A549 treated with CORT108297 at 1 μM for 4 hours (cell line): ENCODE results near the gene TRIM51. TPM values are rescaled to one million over a fixed set of nuclear protein-coding genes. Genes with fewer than 3 reads are reported as not detected.

Experiments
- total RNA-seq: library from RNA; stranded (reverse); fragments of 200-300 nt; extraction: Qiagen RNA extraction; gene quantifications from 5 replicates; pipeline ENCODE4 v1.2.3, GENCODE V29; 2022

TRIM51 gene, protein sequence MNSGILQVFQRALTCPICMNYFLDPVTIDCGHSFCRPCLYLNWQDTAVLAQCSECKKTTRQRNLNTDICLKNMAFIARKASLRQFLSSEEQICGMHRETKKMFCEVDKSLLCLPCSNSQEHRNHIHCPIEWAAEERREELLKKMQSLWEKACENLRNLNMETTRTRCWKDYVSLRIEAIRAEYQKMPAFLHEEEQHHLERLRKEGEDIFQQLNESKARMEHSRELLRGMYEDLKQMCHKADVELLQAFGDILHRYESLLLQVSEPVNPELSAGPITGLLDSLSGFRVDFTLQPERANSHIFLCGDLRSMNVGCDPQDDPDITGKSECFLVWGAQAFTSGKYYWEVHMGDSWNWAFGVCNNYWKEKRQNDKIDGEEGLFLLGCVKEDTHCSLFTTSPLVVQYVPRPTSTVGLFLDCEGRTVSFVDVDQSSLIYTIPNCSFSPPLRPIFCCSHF
- not detected in 5 replicates for total RNA-seq

DNA sequence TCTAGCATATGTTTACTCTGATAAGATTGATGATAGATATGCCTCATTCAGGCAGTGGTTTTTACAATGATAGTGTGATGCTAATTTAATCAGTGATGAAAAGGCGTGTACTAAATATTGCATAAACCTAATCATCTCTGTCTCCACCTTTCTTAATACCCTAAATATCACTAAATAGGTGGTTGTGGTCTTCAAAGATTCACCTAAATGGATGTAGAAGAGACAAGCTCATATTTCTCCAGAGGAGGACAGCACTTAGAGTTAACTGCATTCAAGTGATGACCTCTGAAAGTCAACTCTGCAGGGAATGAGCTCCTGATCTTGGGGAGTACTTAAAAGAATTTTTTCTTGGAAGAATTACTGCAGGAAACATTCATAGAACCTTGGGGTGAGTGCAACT, at the start of gene TRIM51:
TSS of gene TRIM51 (plus strand) at position 301 of the 400 bp plus-strand sequence. CDS start 2,132 bp downstream, outside the sequence.

DNA sequence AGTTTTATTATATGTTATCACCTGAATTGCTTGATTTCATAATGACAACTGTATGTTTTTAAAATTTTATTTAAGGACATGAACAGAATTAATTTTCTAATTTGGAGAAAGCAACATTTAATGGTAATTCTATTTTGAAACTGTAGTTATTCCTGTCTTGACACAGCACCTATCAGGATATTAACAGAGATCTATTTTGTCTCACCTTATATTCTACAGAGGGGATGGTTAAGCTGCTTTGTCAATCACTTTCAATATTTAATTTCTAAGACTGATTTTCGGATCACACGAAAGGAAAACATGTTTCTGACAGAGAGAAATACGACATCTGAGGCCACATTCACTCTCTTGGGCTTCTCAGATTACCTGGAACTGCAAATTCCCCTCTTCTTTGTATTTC, 44.6 kb upstream of the TRIM51 start, which contains the start of gene OR5D16:
TSS of gene OR5D16 (plus strand) at position 301 of the 400 bp plus-strand sequence. CDS start at position 301, 0 bp downstream.

DNA sequence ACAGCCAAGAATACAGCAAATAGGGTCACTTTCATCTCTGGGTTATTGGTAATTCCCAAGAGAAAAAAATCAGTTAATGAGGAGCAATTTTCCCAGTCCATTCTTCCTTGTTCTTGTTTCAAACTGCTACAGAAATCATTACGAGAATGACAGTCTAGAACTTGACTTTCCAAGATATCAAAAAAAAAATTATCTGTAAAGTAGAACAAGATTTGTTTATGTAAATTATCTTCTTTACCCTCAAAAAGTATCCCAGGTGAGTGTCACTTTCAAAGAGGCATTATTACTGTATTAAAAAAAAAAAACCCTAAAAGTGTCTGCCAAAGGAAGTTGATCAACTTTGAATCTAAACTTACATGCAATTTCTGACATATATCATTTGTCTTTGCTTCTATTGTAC, 31.4 kb downstream of the TRIM51 start, which contains the start of gene OR5W2:
TSS of gene OR5W2 (minus strand) at position 101 of the 400 bp plus-strand sequence. CDS start at position 101, 0 bp downstream.

DNA sequence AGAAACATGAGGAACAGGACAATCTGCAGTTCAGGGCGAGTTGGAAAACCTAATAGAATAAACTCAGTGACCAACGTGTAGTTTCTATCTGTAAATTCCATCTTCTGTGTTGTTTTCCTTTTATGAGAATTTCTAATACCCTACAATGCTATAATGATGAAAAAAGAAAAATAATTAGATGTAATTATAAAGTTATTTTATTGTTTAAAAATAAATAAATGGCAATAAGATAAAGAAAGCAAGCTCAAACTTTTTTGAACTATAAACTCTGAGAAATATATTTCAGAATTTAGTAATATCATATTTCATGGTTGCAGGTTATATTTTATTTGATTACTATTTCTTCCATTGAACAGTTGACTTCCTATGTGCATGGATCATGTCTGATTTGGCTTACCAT, 53.2 kb downstream of the TRIM51 start, which contains the start of gene OR5I1:
TSS of gene OR5I1 (minus strand) at position 101 of the 400 bp plus-strand sequence. CDS start at position 101, 0 bp downstream.

Other genes with a start within 250 kb of the TRIM51 start
- not detected in 5 replicates for gene OR4P4, start 248.2 kb upstream of the TRIM51 start, total RNA-seq
- gene OR4S2, start 235.0 kb upstream of the TRIM51 start, total RNA-seq = not detected in 5 replicates
- gene OR4C6, start 221.1 kb upstream of the TRIM51 start, total RNA-seq = not detected in 5 replicates
- not detected in 5 replicates for gene OR5D13, start 109.9 kb upstream of the TRIM51 start, total RNA-seq
- gene OR5D14, start 87.7 kb upstream of the TRIM51 start, total RNA-seq = not detected in 5 replicates
- not detected in 5 replicates for gene OR5L1, start 71.9 kb upstream of the TRIM51 start, total RNA-seq
- not detected in 5 replicates for gene OR5D18, start 63.7 kb upstream of the TRIM51 start, total RNA-seq
- not detected in 5 replicates for gene OR5L2, start 56.1 kb upstream of the TRIM51 start, total RNA-seq
- gene OR5D16, start 44.5 kb upstream of the TRIM51 start, total RNA-seq = not detected in 5 replicates
- not detected in 5 replicates for gene OR5W2, start 31.3 kb downstream of the TRIM51 start, total RNA-seq
- not detected in 5 replicates for gene OR5I1, start 53.1 kb downstream of the TRIM51 start, total RNA-seq
- not detected in 5 replicates for gene OR10AG1, start 86.6 kb downstream of the TRIM51 start, total RNA-seq
- not detected in 5 replicates for gene OR5F1, start 111.3 kb downstream of the TRIM51 start, total RNA-seq
- not detected in 5 replicates for gene OR5AS1, start 144.4 kb downstream of the TRIM51 start, total RNA-seq
- gene OR8I2, start 210.0 kb downstream of the TRIM51 start, total RNA-seq = not detected in 5 replicates
- not detected in 5 replicates for gene OR8H2, start 220.4 kb downstream of the TRIM51 start, total RNA-seq
- gene OR8H3, start 239.1 kb downstream of the TRIM51 start, total RNA-seq = not detected in 5 replicates